IMR-90 (cell line): ENCODE data around the gene TEX11. TPM values are rescaled to one million over a fixed set of nuclear protein-coding genes. Genes with fewer than 3 reads are reported as not detected.
"Not testable (repeated sequence)": the region's sequence is repeated elsewhere in the genome, so short reads cannot be mapped to it uniquely, and the experiment has no call there.

Experiments
- ATAC-seq: fragments of 200-7000 bp; cut with Tn5 transposase; 2 replicates; pipeline ENCODE4 v1.9.1; 2020; ENCODE audit warnings: low read depth, mild to moderate bottlenecking, moderate library complexity
- BruUV-seq: library from RNA; stranded (reverse); fragments of 400-500 nt; replicated peaks from 2 replicates; lab custom pipeline; 2021; lab: Mats Ljungman, UMichigan
- CTCF ChIA-PET: fragments of 300-600 bp; formaldehyde crosslinking; extraction: SDS; loops from one replicate; lab custom pipeline; 2021; ENCODE audit warnings: antibody characterized with exemption; lab: Yijun Ruan, JAX
- POLR2A ChIA-PET: fragments of 300-600 bp; sonication (Branson Sonifier 250); formaldehyde crosslinking; loops from one replicate; lab custom pipeline; 2022; ENCODE audit warnings: antibody characterized with exemption; ENCODE audit not compliant: unreplicated experiment; lab: Charles Lee
- DNase-seq: peaks from one replicate; pipeline ENCODE4 v3.0.0; 2013
- H2AFZ ChIP-seq: replicated peaks from 2 replicates; pipeline ENCODE3; 2013; ENCODE audit warnings: low read length, mild to moderate bottlenecking; ENCODE audit not compliant: poor library complexity
- H2AK5ac ChIP-seq: 2 replicates; pipeline ENCODE4 v1.6.1; 2013; ENCODE audit warnings: low read depth, low read length, inconsistent platforms
- H2AK9ac ChIP-seq: replicated peaks from 2 replicates; pipeline ENCODE3; 2013; ENCODE audit warnings: mild to moderate bottlenecking, low read depth, low read length, moderate library complexity; ENCODE audit not compliant: poor library complexity
- H2BK120ac ChIP-seq: 2 replicates; pipeline ENCODE4 v1.6.1; 2013; ENCODE audit warnings: low read depth, low read length, inconsistent platforms
- H2BK15ac ChIP-seq: 3 replicates; pipeline ENCODE4 v1.6.1; 2013; ENCODE audit warnings: low read depth, low read length, inconsistent platforms
- H2BK20ac ChIP-seq: 2 replicates; pipeline ENCODE4 v1.6.1; 2013; ENCODE audit warnings: low read depth, mild to moderate bottlenecking, inconsistent platforms, low read length, moderate library complexity
- H2BK5ac ChIP-seq: 2 replicates; pipeline ENCODE4 v1.6.1; 2013; ENCODE audit warnings: mild to moderate bottlenecking, low read depth, low read length, inconsistent platforms; ENCODE audit not compliant: poor library complexity, severe bottlenecking
- H3K14ac ChIP-seq: replicated peaks from 2 replicates; pipeline ENCODE4 v1.6.1; 2013; ENCODE audit warnings: low read depth, low read length, inconsistent platforms
- H3K18ac ChIP-seq: 2 replicates; pipeline ENCODE4 v1.6.1; 2013; ENCODE audit warnings: low read depth, low read length, control low read depth
- H3K23ac ChIP-seq: 2 replicates; pipeline ENCODE4 v1.6.1; 2013; ENCODE audit warnings: low read depth, low read length, inconsistent platforms
- H3K27ac ChIP-seq: 2 replicates; pipeline ENCODE4 v1.5.1; 2013; ENCODE audit warnings: mild to moderate bottlenecking, control low read depth, low read length; ENCODE audit not compliant: insufficient read depth
- H3K27me3 ChIP-seq: 2 replicates; pipeline ENCODE4 v1.6.1; 2013; ENCODE audit warnings: low read length; ENCODE audit not compliant: control insufficient read depth, insufficient read depth
- H3K36me3 ChIP-seq: 2 replicates; pipeline ENCODE4 v1.6.1; 2013; ENCODE audit warnings: low read length, mixed read lengths; ENCODE audit not compliant: control insufficient read depth, insufficient read depth
- H3K4ac ChIP-seq: 2 replicates; pipeline ENCODE4 v1.6.1; 2013; ENCODE audit warnings: low read depth, low read length, inconsistent platforms
- H3K4me1 ChIP-seq: 2 replicates; pipeline ENCODE4 v1.6.1; 2013; ENCODE audit warnings: low read length, mixed read lengths; ENCODE audit not compliant: control insufficient read depth, insufficient read depth
- H3K4me2 ChIP-seq: 2 replicates; pipeline ENCODE4 v1.6.1; 2013; ENCODE audit warnings: low read depth, mild to moderate bottlenecking, control low read depth, low read length, moderate library complexity
- H3K4me3 ChIP-seq: 2 replicates; pipeline ENCODE4 v1.5.1; 2013; ENCODE audit warnings: low read depth, mild to moderate bottlenecking, control low read depth, low read length, moderate library complexity; ENCODE audit not compliant: insufficient read depth
- H3K56ac ChIP-seq: 2 replicates; pipeline ENCODE4 v1.6.1; 2013; ENCODE audit warnings: low read length, inconsistent platforms; ENCODE audit not compliant: insufficient read depth; ENCODE audit errors: extremely low read depth
- H3K79me1 ChIP-seq, 2 experiments: 2 replicates each; pipeline ENCODE4 v1.6.1; 2013; ENCODE audit warnings: low read length in 2 of 2, inconsistent platforms in 1 of 2, low read depth in 1 of 2
- H3K9ac ChIP-seq: 2 replicates; pipeline ENCODE4 v1.6.1; 2013; ENCODE audit warnings: low read depth, low read length, control low read depth
- H3K9me1 ChIP-seq: 2 replicates; pipeline ENCODE4 v1.6.1; 2013; ENCODE audit warnings: low read length, inconsistent platforms; ENCODE audit not compliant: insufficient read depth
- H3K9me3 ChIP-seq: 2 replicates; pipeline ENCODE4 v1.6.1; 2013; ENCODE audit warnings: low read length; ENCODE audit not compliant: control insufficient read depth, insufficient read depth
- H4K20me1 ChIP-seq: 2 replicates; pipeline ENCODE4 v1.6.1; 2013; ENCODE audit warnings: low read length, inconsistent platforms; ENCODE audit not compliant: insufficient read depth
- H4K5ac ChIP-seq: 2 replicates; pipeline ENCODE4 v1.6.1; 2013; ENCODE audit warnings: mild to moderate bottlenecking, low read depth, low read length, control low read depth
- H4K8ac ChIP-seq, 2 experiments: 2 replicates each; pipeline ENCODE4 v1.6.1; 2013; ENCODE audit warnings: low read depth in 2 of 2, low read length in 2 of 2, control low read depth in 1 of 2, inconsistent platforms in 1 of 2
- H4K91ac ChIP-seq: 2 replicates; pipeline ENCODE4 v1.6.1; 2013; ENCODE audit warnings: low read depth, low read length, inconsistent platforms; ENCODE audit not compliant: insufficient read depth
- WGBS, 2 experiments: methylation state at CpG; one replicate each; pipeline versions ENCODE4 v1.1.5 to v1.1.7; 2013; ENCODE audit warnings: missing lambda C conversion rate in 2 of 2; ENCODE audit not compliant: insufficient read length in 1 of 2; ENCODE audit errors: extremely low coverage in 2 of 2; 5-methylcytosine and 5-hydroxymethylcytosine counted together
- dilution Hi-C: fragments of 300-500 bp; cut with HindIII; formaldehyde crosslinking; loops from one replicate; pipeline ENCODE4 v1.14.3; 2018; ENCODE audit warnings: low sequenced_read_pairs; ENCODE audit not compliant: unreplicated experiment
- in situ Hi-C: fragments of 300-500 bp; cut with MboI; formaldehyde crosslinking; loops from 3 replicates; pipeline ENCODE4 v1.14.3; 2019; ENCODE audit warnings: low sequenced_read_pairs, inconsistent platforms, mixed read lengths
- intact Hi-C: fragments of 100-400 bp; cut with micrococcal nuclease; formaldehyde crosslinking; loops from 2 replicates; pipeline ENCODE4 v1.10.0; 2022
- polyA plus RNA-seq, 3 experiments: library from polyadenylated mRNA; depleted of rRNA; stranded (reverse); fragments of >200 nt; gene quantifications; 2 replicates each; pipeline ENCODE4 v1.2.3, GENCODE V29; 2012; ENCODE audit warnings: low replicate concordance in 1 of 3
- total RNA-seq: library from RNA; depleted of rRNA; stranded (reverse); fragments of >200 nt; gene quantifications from 2 replicates; pipeline ENCODE4 v1.2.3, GENCODE V29; 2012

The TEX11 gene
- total and polyA plus RNA-seq, 2 of the 4 experiments (the other 2 are of a cell fraction) = not detected

DNA sequence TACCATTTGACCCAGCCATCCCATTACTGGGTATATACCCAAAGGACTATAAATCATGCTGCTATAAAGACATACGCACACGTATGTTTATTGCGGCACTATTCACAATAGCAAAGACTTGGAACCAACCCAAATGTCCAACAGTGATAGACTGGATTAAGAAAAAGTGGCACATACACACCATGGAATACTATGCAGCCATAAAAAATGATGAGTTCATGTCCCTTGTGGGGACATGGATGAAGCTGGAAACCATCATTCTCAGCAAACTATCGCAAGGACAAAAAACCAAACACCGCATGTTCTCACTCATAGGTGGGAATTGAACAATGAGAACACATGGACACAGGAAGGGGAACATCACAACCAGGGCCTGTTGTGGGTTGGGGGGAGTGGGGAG is 174.7 kb downstream of the TEX11 start:
- BruUV-seq, H3K9ac ChIP-seq, dilution Hi-C loops, H3K18ac ChIP-seq, POLR2A ChIA-PET, ATAC-seq, H4K5ac ChIP-seq, H2BK20ac ChIP-seq, H3K4me2 ChIP-seq, H3K4me3 ChIP-seq, in situ Hi-C loops, H3K23ac ChIP-seq, H4K20me1 ChIP-seq, H2BK5ac ChIP-seq, H4K91ac ChIP-seq, H2AK5ac ChIP-seq, H3K27ac ChIP-seq, H3K9me3 ChIP-seq, H3K4me1 ChIP-seq, H4K8ac ChIP-seq, H2AFZ ChIP-seq, DNase-seq, intact Hi-C loops, H3K27me3 ChIP-seq, H3K4ac ChIP-seq, H3K36me3 ChIP-seq, H3K14ac ChIP-seq, H2BK15ac ChIP-seq, H2BK120ac ChIP-seq, H3K56ac ChIP-seq, CTCF ChIA-PET, H3K9me1 ChIP-seq, H2AK9ac ChIP-seq, H3K79me1 ChIP-seq: not testable (repeated sequence)
- WGBS, 2 experiments = no CpG with 5 or more reads among the region's 5 CpGs

DNA sequence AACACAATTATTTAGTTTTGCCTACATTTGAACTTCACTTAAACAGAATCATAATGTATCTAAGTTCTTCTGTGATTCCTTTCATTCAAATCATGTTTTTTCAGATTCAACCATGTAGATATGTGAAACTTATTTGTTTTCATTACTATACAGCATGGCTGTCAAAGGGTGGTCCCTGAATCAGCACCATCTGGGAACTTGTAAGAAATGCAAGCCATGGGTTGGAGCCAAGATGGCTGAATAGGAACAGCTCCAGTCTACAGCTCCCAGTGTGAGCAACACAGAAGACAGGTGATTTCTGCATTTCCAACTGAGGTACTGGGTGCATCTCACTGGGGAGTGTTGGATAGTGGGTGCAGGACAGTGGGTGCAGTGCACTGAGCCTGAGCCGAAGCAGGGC is 180.6 kb downstream of the TEX11 start:
- dilution Hi-C loops, H4K91ac ChIP-seq, H3K9me3 ChIP-seq, ATAC-seq, H3K4ac ChIP-seq, H2BK15ac ChIP-seq, CTCF ChIA-PET, H3K36me3 ChIP-seq, in situ Hi-C loops, H4K20me1 ChIP-seq, H2AFZ ChIP-seq, H2BK120ac ChIP-seq, H4K5ac ChIP-seq, H3K14ac ChIP-seq, H3K27me3 ChIP-seq, intact Hi-C loops, H3K4me1 ChIP-seq, H3K4me2 ChIP-seq, H2BK20ac ChIP-seq, POLR2A ChIA-PET, DNase-seq, H3K4me3 ChIP-seq, H4K8ac ChIP-seq, H3K23ac ChIP-seq, H3K56ac ChIP-seq, H3K9ac ChIP-seq, H2BK5ac ChIP-seq, H3K9me1 ChIP-seq, H3K18ac ChIP-seq, H2AK9ac ChIP-seq, BruUV-seq, H3K79me1 ChIP-seq, H2AK5ac ChIP-seq, H3K27ac ChIP-seq: not testable (repeated sequence)
- WGBS, 2 experiments = no CpG with 5 or more reads among the region's 1 CpG
